Measurements from ENCODE around the gene SLIT3. TPM values are rescaled to one million over a fixed set of nuclear protein-coding genes. Genes with fewer than 3 reads are reported as not detected.
"Not testable (repeated sequence)": the region's sequence is repeated elsewhere in the genome, so short reads cannot be mapped to it uniquely, and the experiment has no call there.

Gene SLIT3
- total RNA-seq, 1 experiment from 2014 or later: under 0.01 TPM

DNA sequence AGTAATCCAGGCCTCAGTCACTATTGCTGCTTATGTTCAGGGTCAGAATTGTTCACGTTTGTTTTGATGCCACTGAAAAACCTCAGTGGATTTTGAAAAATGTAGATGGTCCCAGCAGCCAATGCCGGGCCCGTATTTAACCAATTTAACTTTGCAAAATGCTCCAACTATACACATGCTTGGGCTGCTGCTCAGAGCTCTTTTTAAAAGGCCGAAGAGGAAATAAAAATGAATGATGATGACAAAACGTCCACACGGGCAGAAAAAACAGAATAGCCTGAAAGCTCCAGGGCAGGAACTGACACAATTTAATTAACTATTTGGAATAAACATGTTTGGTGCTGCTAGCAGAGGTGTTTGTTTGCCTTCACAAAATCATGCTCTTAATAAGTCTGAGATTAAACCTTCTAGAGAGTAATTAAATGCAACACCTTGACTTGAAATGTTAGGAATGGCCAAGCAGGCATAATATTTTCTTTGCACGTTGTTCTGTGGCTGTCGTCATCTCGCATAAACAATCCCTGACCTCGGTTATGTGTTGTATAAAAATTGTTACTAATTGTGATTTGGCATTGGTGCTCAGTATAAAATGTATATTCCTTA is 152.7 kb downstream of the SLIT3 start:
- DNase-seq (ENCODE audit: low read depth): no peak

DNA sequence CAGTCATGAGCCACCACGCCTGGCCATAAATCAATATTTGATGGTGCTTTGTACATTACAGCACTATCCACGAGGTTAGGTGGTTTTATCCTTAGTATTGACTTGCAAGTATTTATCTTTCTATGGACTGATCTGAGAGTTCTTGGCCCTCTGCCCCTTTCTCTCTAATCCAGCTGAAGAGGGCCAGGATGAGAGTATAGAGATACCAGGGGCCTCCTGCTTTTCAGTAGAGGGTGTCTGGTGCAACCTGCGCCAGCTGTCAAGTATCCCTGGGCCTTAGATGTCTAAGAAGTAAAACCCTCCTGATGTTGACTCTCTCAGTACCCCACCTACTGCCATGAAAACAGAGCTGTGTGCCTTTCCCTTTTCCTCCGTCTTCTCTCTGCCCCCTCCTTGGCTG is 153.4 kb downstream of the SLIT3 start:
- no peak for DNase-seq (ENCODE audit: low read depth)

GRCh38 chr5:169146158-169146557 is 154.8 kb downstream of the SLIT3 start:
- DNase-seq (ENCODE audit: low read depth): no peak

GRCh38 chr5:169142264-169142970 is 158.5 kb downstream of the SLIT3 start:
- DNase-seq (ENCODE audit: low read depth): no peak

DNA sequence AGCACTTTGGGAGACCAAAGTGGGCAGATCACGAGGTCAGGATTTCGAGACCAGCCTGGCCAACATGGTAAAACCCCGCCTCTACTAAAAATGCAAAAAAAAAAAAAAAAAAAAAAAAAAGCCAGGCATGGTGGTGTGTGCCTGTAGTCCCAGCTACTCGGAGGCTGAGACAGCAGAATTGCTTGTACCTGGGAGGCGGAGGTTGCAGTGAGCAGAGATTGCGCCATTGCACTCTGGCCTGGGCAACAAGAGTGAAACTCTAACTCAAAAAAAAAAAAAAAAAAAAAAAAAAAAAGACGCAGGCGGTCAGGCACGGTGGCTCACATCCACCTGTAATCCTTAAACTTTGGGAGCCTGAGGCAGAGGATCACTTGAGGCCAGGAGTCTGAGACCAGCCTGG is 160.7 kb downstream of the SLIT3 start:
- DNase-seq (ENCODE audit: low read depth): not testable (repeated sequence)

DNA sequence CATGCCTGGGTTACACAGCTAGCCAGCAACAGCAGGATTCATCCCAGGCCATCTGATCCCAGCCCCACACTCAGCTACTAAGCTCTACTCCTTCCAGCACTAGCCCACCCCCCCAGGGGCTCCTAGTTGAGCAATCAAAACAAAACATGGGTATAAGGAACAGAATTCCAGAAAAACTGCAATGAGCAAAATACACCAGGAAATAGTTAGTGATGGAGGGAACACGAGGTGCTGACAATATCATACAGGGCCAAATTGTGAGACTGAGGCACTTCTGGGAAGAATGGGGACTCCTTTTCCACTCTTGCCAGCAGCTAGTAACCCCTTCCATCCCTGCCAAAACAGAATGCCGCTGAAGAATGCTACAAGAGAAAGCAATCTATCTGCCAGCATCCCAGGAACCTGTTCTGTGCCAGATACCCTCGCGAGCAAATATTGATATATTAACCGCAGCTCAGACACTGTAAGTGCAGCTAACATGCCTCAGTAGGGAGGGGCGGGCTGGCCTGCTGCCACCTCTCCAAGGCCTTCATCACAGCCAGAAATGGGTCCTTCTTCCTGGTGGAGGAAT is 161.4 kb downstream of the SLIT3 start:
- no peak for DNase-seq (ENCODE audit: low read depth)

DNA sequence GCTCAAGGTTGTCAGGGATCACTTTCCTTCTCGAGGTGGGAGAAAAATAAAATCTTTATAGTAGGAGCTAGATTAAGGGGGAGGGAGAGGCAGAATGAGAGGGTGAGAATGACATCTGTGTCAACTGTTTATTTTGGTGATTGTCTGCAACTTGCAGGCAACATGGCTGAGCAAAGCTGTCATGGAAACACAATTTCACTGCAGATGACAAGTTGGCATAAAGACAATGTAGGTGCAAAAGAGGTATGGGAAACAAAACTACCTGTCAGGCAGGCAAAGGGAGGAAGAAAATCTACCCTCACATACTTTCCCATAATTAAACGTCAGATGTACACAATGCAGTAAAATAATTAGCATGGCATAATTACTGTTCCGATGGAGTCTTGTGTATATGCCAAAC is 167.4 kb downstream of the SLIT3 start:
- no peak for DNase-seq (ENCODE audit: low read depth)

GRCh38 chr5:169132302-169132660 is 168.7 kb downstream of the SLIT3 start:
- no peak for DNase-seq (ENCODE audit: low read depth)

GRCh38 chr5:169131616-169132301 is 169.2 kb downstream of the SLIT3 start:
- no peak for DNase-seq (ENCODE audit: low read depth)

DNA sequence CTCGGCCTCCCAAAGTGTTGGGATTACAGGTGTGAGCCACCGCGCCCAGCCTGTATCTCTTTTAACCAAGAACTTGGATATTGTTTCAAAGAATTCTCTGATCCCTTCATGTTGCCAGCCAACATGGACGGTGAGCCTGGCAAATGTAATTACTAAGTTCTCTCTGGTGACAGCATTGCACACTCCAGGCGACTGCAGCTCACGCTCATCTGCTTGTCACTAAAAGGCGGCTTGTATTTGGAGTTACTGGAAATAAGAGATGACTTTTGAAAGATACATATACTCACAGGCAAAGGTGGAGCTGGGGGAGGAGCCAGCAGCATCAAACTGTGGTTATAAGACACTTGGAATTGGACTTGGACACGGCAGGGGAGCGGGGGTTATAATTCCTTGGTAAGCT is 172.3 kb downstream of the SLIT3 start:
- no peak for DNase-seq (ENCODE audit: low read depth)

- no peak for DNase-seq (ENCODE audit: low read depth)
Observed at GRCh38 chr5:169127431-169127830, 173.5 kb downstream of the SLIT3 start.

GRCh38 chr5:169126481-169127021 is 174.4 kb downstream of the SLIT3 start:
- DNase-seq (ENCODE audit: low read depth): no peak

- DNase-seq (ENCODE audit: low read depth): no peak
Observed at GRCh38 chr5:169125571-169125970, 175.4 kb downstream of the SLIT3 start.

DNA sequence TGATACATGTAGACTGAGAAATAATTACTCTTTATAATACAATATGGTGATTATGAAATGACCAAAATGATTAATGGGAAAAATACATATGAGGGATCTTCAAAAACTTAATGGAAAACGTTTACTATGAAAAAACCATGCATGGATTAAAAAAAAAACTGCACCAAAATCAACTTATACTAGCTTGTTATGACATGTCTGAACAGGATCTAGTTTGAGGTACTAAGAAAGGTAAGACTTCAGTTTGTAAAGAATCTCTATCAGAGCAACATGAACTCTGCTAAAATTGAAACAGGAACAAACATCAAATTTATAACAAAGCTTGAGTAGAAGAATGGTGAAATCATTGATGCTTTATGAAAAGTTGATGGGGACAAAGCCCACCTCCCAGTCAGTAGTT is 178.0 kb downstream of the SLIT3 start:
- DNase-seq (ENCODE audit: low read depth): no peak

- DNase-seq (ENCODE audit: low read depth): no peak
Observed at GRCh38 chr5:169121630-169122420, 179.1 kb downstream of the SLIT3 start.

DNA sequence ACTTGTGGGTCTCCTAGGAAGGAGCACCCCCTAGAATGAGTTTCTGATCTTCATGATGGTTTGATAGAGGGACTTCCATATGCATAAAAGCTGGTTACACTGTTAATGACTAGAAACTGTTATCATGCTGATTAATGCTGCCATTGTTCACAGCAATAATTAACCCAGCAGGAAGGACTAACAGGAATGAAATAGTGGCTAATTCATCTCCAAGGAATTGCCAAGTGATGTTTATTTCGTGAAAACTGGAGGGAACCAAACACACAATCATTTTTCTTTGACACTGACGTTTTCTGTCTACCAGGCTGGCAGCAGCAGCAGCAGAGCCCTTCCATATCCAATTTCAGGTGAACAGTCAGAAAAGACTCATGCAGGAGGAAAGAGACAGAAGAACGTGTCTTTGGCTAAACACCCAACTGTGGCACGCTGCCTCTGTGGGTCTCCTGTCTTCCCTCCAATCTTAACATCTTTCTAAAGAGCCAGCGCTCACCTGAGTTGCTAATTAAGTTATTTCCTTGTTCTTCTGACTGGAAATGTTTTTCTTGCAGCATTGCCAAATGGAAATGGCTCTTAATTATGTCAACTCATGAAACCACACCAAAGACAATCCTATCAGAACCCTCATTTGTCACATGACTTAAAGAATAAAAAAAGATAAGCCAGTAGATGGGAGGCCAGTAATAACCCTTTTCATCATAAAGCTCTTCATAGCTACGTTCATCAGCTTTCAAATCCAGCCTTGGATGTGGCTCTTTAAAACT is 181.5 kb downstream of the SLIT3 start:
- no peak for DNase-seq (ENCODE audit: low read depth)

GRCh38 chr5:169116961-169117461 is 183.9 kb downstream of the SLIT3 start:
- no peak for DNase-seq (ENCODE audit: low read depth)

GRCh38 chr5:169115461-169116124 is 185.3 kb downstream of the SLIT3 start:
- DNase-seq (ENCODE audit: low read depth): no peak

DNA sequence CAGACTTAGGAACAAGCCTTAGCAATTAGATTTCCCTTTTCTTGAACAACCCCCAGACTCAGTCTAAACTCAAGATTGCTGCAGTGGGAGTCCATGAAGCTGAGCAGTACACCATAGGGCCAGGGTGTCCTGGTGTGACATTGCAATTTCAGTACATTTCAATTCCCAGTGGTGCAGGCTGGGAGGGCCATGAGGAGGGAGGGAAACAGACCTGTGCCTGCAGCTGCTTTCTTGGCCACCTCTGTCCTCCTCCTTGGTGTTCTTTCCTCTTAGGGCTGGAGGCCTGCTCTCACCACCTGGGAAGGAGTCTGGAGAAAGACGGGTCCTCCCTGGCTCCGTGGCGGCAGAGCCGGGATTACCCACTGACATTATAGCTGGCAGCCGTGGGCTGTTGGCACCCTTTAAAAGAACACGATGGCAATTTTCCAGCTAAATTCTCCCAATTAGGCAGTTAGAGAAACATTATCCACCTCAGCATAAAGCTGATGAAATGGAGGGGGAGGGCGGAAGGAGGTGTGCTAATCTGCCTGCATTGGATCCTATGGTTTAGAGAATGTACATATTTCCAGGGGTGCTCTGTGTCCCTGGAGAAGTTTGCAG is 186.4 kb downstream of the SLIT3 start:
- no peak for DNase-seq (ENCODE audit: low read depth)

- DNase-seq (ENCODE audit: low read depth): no peak
Observed at GRCh38 chr5:169112016-169112415, 188.9 kb downstream of the SLIT3 start.

Data from LHCN-M2 (cell line).